IMR-90 (cell line): ENCODE data around the gene CHN1. TPM values are rescaled to one million over a fixed set of nuclear protein-coding genes. Genes with fewer than 3 reads are reported as not detected.

Experiments used
- ATAC-seq: fragments of 200-7000 bp; cut with Tn5 transposase; 2 replicates; pipeline ENCODE4 v1.9.1; 2020; ENCODE audit warnings: low read depth, mild to moderate bottlenecking, moderate library complexity
- BruUV-seq: library from RNA; stranded (reverse); fragments of 400-500 nt; replicated peaks from 2 replicates; lab custom pipeline; 2021; lab: Mats Ljungman, UMichigan
- CTCF ChIA-PET: fragments of 300-600 bp; formaldehyde crosslinking; extraction: SDS; loops from one replicate; lab custom pipeline; 2021; ENCODE audit warnings: antibody characterized with exemption; lab: Yijun Ruan, JAX
- POLR2A ChIA-PET: fragments of 300-600 bp; sonication (Branson Sonifier 250); formaldehyde crosslinking; loops from one replicate; lab custom pipeline; 2022; ENCODE audit warnings: antibody characterized with exemption; ENCODE audit not compliant: unreplicated experiment; lab: Charles Lee
- DNase-seq: peaks from one replicate; pipeline ENCODE4 v3.0.0; 2013
- H2AFZ ChIP-seq: replicated peaks from 2 replicates; pipeline ENCODE3; 2013; ENCODE audit warnings: low read length, mild to moderate bottlenecking; ENCODE audit not compliant: poor library complexity
- H2AK5ac ChIP-seq: 2 replicates; pipeline ENCODE4 v1.6.1; 2013; ENCODE audit warnings: low read depth, low read length, inconsistent platforms
- H2AK9ac ChIP-seq: replicated peaks from 2 replicates; pipeline ENCODE3; 2013; ENCODE audit warnings: mild to moderate bottlenecking, low read depth, low read length, moderate library complexity; ENCODE audit not compliant: poor library complexity
- H2BK120ac ChIP-seq: 2 replicates; pipeline ENCODE4 v1.6.1; 2013; ENCODE audit warnings: low read depth, low read length, inconsistent platforms
- H2BK15ac ChIP-seq: 3 replicates; pipeline ENCODE4 v1.6.1; 2013; ENCODE audit warnings: low read depth, low read length, inconsistent platforms
- H2BK20ac ChIP-seq: 2 replicates; pipeline ENCODE4 v1.6.1; 2013; ENCODE audit warnings: low read depth, mild to moderate bottlenecking, inconsistent platforms, low read length, moderate library complexity
- H2BK5ac ChIP-seq: 2 replicates; pipeline ENCODE4 v1.6.1; 2013; ENCODE audit warnings: mild to moderate bottlenecking, low read depth, low read length, inconsistent platforms; ENCODE audit not compliant: poor library complexity, severe bottlenecking
- H3K14ac ChIP-seq: replicated peaks from 2 replicates; pipeline ENCODE4 v1.6.1; 2013; ENCODE audit warnings: low read depth, low read length, inconsistent platforms
- H3K18ac ChIP-seq: 2 replicates; pipeline ENCODE4 v1.6.1; 2013; ENCODE audit warnings: low read depth, low read length, control low read depth
- H3K23ac ChIP-seq: 2 replicates; pipeline ENCODE4 v1.6.1; 2013; ENCODE audit warnings: low read depth, low read length, inconsistent platforms
- H3K27ac ChIP-seq: 2 replicates; pipeline ENCODE4 v1.5.1; 2013; ENCODE audit warnings: mild to moderate bottlenecking, control low read depth, low read length; ENCODE audit not compliant: insufficient read depth
- H3K27me3 ChIP-seq: 2 replicates; pipeline ENCODE4 v1.6.1; 2013; ENCODE audit warnings: low read length; ENCODE audit not compliant: control insufficient read depth, insufficient read depth
- H3K36me3 ChIP-seq: 2 replicates; pipeline ENCODE4 v1.6.1; 2013; ENCODE audit warnings: low read length, mixed read lengths; ENCODE audit not compliant: control insufficient read depth, insufficient read depth
- H3K4ac ChIP-seq: 2 replicates; pipeline ENCODE4 v1.6.1; 2013; ENCODE audit warnings: low read depth, low read length, inconsistent platforms
- H3K4me1 ChIP-seq: 2 replicates; pipeline ENCODE4 v1.6.1; 2013; ENCODE audit warnings: low read length, mixed read lengths; ENCODE audit not compliant: control insufficient read depth, insufficient read depth
- H3K4me2 ChIP-seq: 2 replicates; pipeline ENCODE4 v1.6.1; 2013; ENCODE audit warnings: low read depth, mild to moderate bottlenecking, control low read depth, low read length, moderate library complexity
- H3K4me3 ChIP-seq: 2 replicates; pipeline ENCODE4 v1.5.1; 2013; ENCODE audit warnings: low read depth, mild to moderate bottlenecking, control low read depth, low read length, moderate library complexity; ENCODE audit not compliant: insufficient read depth
- H3K56ac ChIP-seq: 2 replicates; pipeline ENCODE4 v1.6.1; 2013; ENCODE audit warnings: low read length, inconsistent platforms; ENCODE audit not compliant: insufficient read depth; ENCODE audit errors: extremely low read depth
- H3K79me1 ChIP-seq, 2 experiments: 2 replicates each; pipeline ENCODE4 v1.6.1; 2013; ENCODE audit warnings: low read length in 2 of 2, inconsistent platforms in 1 of 2, low read depth in 1 of 2
- H3K9ac ChIP-seq: 2 replicates; pipeline ENCODE4 v1.6.1; 2013; ENCODE audit warnings: low read depth, low read length, control low read depth
- H3K9me1 ChIP-seq: 2 replicates; pipeline ENCODE4 v1.6.1; 2013; ENCODE audit warnings: low read length, inconsistent platforms; ENCODE audit not compliant: insufficient read depth
- H3K9me3 ChIP-seq: 2 replicates; pipeline ENCODE4 v1.6.1; 2013; ENCODE audit warnings: low read length; ENCODE audit not compliant: control insufficient read depth, insufficient read depth
- H4K20me1 ChIP-seq: 2 replicates; pipeline ENCODE4 v1.6.1; 2013; ENCODE audit warnings: low read length, inconsistent platforms; ENCODE audit not compliant: insufficient read depth
- H4K5ac ChIP-seq: 2 replicates; pipeline ENCODE4 v1.6.1; 2013; ENCODE audit warnings: mild to moderate bottlenecking, low read depth, low read length, control low read depth
- H4K8ac ChIP-seq, 2 experiments: 2 replicates each; pipeline ENCODE4 v1.6.1; 2013; ENCODE audit warnings: low read depth in 2 of 2, low read length in 2 of 2, control low read depth in 1 of 2, inconsistent platforms in 1 of 2
- H4K91ac ChIP-seq: 2 replicates; pipeline ENCODE4 v1.6.1; 2013; ENCODE audit warnings: low read depth, low read length, inconsistent platforms; ENCODE audit not compliant: insufficient read depth
- BHLHE40 ChIP-seq: fragments of 150-350 bp; IDR thresholded peaks from 2 replicates; pipeline ENCODE4 v1.6.1; 2016; ENCODE audit warnings: mild to moderate bottlenecking, low read depth, low read length
- CEBPB ChIP-seq: IDR thresholded peaks from 2 replicates; pipeline ENCODE4 v1.6.1; 2012; ENCODE audit warnings: low read depth, low read length, improper control_type of control experiment
- CHD1 ChIP-seq: IDR thresholded peaks from 2 replicates; pipeline ENCODE4 v1.6.1; 2012; ENCODE audit warnings: low read depth, low read length, improper control_type of control experiment
- MAZ ChIP-seq: IDR thresholded peaks from 2 replicates; pipeline ENCODE4 v1.6.1; 2012; ENCODE audit warnings: low read depth, mild to moderate bottlenecking, low read length, improper control_type of control experiment, moderate library complexity, borderline replicate concordance
- RAD21 ChIP-seq: IDR thresholded peaks from 2 replicates; pipeline ENCODE4 v1.6.1; 2012; ENCODE audit warnings: low read length, improper control_type of control experiment
- RCOR1 ChIP-seq: IDR thresholded peaks from 2 replicates; pipeline ENCODE4 v1.6.1; 2012; ENCODE audit warnings: mild to moderate bottlenecking, low read length, improper control_type of control experiment; ENCODE audit not compliant: insufficient replicate concordance
- SMC3 ChIP-seq: fragments of 150-350 bp; IDR thresholded peaks from 2 replicates; pipeline ENCODE4 v1.6.1; 2016; ENCODE audit warnings: low read depth, mild to moderate bottlenecking, antibody characterized with exemption, low read length, moderate library complexity
- WGBS, 2 experiments: methylation state at CpG; one replicate each; pipeline versions ENCODE4 v1.1.5 to v1.1.7; 2013; ENCODE audit warnings: missing lambda C conversion rate in 2 of 2; ENCODE audit not compliant: insufficient read length in 1 of 2; ENCODE audit errors: extremely low coverage in 2 of 2; 5-methylcytosine and 5-hydroxymethylcytosine counted together
- dilution Hi-C: fragments of 300-500 bp; cut with HindIII; formaldehyde crosslinking; loops from one replicate; pipeline ENCODE4 v1.14.3; 2018; ENCODE audit warnings: low sequenced_read_pairs; ENCODE audit not compliant: unreplicated experiment
- in situ Hi-C: fragments of 300-500 bp; cut with MboI; formaldehyde crosslinking; loops from 3 replicates; pipeline ENCODE4 v1.14.3; 2019; ENCODE audit warnings: low sequenced_read_pairs, inconsistent platforms, mixed read lengths
- intact Hi-C: fragments of 100-400 bp; cut with micrococcal nuclease; formaldehyde crosslinking; loops from 2 replicates; pipeline ENCODE4 v1.10.0; 2022
- polyA plus RNA-seq, 3 experiments: library from polyadenylated mRNA; depleted of rRNA; stranded (reverse); fragments of >200 nt; gene quantifications; 2 replicates each; pipeline ENCODE4 v1.2.3, GENCODE V29; 2012; ENCODE audit warnings: low replicate concordance in 1 of 3
- total RNA-seq: library from RNA; depleted of rRNA; stranded (reverse); fragments of >200 nt; gene quantifications from 2 replicates; pipeline ENCODE4 v1.2.3, GENCODE V29; 2012
- TF ChIP-seq, protein P1 (sequence below): conservative IDR thresholded peaks from 2 replicates; pipeline ENCODE4 v1.5.1; 2012; ENCODE audit warnings: mild to moderate bottlenecking, low read depth, low read length, improper control_type of control experiment

CHN1 gene
- total and polyA plus RNA-seq, 2 of the 4 experiments (the other 2 are of a cell fraction) = 58.4 to 66.9 TPM

DNA sequence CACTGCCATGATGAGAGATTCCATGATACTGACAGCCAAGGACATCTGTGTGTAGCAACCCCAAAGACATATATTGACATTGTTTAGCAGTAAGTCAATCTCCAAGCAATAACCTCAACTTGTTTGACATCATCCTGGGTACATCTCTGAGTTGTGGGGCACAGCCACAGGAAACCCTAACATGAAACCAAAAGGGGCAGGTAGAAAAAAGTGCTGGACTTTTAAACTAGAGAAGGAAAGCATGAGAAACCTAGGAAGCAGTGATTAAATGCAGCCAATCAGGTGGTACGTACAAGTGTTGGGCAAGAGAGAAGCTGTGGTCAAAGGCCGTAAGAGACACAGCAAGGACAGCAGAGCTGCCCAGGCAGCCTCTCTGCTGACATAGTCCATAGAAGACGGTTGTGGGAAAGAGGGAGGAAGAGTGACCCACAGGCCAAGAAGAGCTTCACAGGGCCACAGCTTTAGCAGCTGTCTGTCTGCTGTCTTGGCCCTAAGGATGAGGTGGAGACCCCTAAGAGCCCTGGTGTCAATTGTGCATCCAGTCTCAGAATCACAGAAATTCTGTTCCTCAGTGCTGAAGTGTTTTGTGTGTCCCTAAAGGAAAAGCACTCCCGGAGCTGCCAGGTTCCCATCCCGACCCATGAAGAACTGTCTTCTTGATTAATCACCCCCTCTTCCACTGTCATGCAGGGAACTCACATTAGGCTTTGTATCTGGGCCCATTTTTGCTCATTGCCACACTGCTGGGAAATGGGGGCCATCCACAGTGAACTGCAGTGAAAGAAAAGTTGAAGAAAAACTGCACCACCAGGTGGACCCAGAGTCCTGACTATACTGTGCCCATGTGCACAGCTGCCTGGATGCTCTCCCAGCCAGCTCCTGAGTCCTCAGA lies 25.4 kb upstream of the CHN1 start:
- Histone ChIP-seq H3K36me3 (no peaks in the 10 kb centered on the region), H3K14ac (no peak overlapping the region), H4K20me1 (no peaks in the 10 kb centered on the region), H2AFZ (no peak overlapping the region), H3K18ac (no peak overlapping the region), H3K27me3 (no peaks in the 10 kb centered on the region), H3K4me3 (no peak overlapping the region), H3K4me1 (peaks cover 2% of the 10 kb centered on the region; the same call in 1 of the 2 replicates), H3K27ac (no peak overlapping the region), H2AK9ac (no peak overlapping the region), H3K9me3 (no peaks in the 10 kb centered on the region), H2AK5ac (no peak overlapping the region), H2BK5ac (no peak overlapping the region), H4K91ac (no peak overlapping the region), H2BK120ac (no peak overlapping the region), H2BK15ac (no peak overlapping the region), H3K56ac (no peak overlapping the region), H3K9ac (no peak overlapping the region), H2BK20ac (no peak overlapping the region), H4K8ac (no peak overlapping the region), H3K4ac (no peak overlapping the region), H3K4me2 (no peak overlapping the region), H3K23ac (no peak overlapping the region), H4K5ac (no peak overlapping the region), H3K79me1 (no peaks in the 10 kb centered on the region), H3K9me1 (0 out of 2 replicates have a peak, but pooled peaks cover 3% of the 10 kb centered on the region)
- DNase-seq (peak; percentile 58), ATAC-seq (peak; percentile 96)
- POLR2A ChIA-PET = no interaction called here
- BruUV-seq = no TSS peak
- in situ Hi-C loops (loop anchor here (25.0 kb wide), 2 partner anchors 232 to 1057 kb away; partner anchors contain the start of genes EVX2, HOXD12 and HOXD13), dilution Hi-C loops (no loop called here), intact Hi-C loops (loop anchor here (2.0 to 5.0 kb wide), 3 partner anchors 252 to 1066 kb away; no protein-coding TSS in a partner anchor)
- 96% methylated on average over 3 of the region's 5 CpGs; no CpG with 5 or more reads in 1 of the 2 experiments for WGBS, 2 experiments
- TF ChIP-seq CHD1 (no peak), RAD21 (peak; percentile 71), CEBPB (0 out of 2 replicates have a peak, but pooled peaks have one; percentile 2), BHLHE40 (no peak), MAZ (no peak), SMC3 (peak; percentile 42), RCOR1 (no peak)
- TF ChIP-seq, protein P1, sequence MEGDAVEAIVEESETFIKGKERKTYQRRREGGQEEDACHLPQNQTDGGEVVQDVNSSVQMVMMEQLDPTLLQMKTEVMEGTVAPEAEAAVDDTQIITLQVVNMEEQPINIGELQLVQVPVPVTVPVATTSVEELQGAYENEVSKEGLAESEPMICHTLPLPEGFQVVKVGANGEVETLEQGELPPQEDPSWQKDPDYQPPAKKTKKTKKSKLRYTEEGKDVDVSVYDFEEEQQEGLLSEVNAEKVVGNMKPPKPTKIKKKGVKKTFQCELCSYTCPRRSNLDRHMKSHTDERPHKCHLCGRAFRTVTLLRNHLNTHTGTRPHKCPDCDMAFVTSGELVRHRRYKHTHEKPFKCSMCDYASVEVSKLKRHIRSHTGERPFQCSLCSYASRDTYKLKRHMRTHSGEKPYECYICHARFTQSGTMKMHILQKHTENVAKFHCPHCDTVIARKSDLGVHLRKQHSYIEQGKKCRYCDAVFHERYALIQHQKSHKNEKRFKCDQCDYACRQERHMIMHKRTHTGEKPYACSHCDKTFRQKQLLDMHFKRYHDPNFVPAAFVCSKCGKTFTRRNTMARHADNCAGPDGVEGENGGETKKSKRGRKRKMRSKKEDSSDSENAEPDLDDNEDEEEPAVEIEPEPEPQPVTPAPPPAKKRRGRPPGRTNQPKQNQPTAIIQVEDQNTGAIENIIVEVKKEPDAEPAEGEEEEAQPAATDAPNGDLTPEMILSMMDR = peak; percentile 51
- CTCF ChIA-PET = interaction anchor here (0.7 to 1.7 kb wide), 6 partner anchors 10 to 318 kb away, joined by 3 to 5 read pairs (median 3); no protein-coding TSS in a partner anchor
